HG02588 (cell line): Measurements from ENCODE around the gene MRPS18B.
"Not testable (repeated sequence)": the region's sequence is repeated elsewhere in the genome, so short reads cannot be mapped to it uniquely, and the experiment has no call there.

Experiments
- ATAC-seq: cut with Tn5 transposase; IDR thresholded peaks from one replicate; pipeline ENCODE4 v1.9.1; 2021; ENCODE audit warnings: mild to moderate bottlenecking, moderate library complexity; ENCODE audit not compliant: unreplicated experiment

Gene MRPS18B

GRCh38 chr6:30617565-30618269 lies at the start of gene MRPS18B:
Gene MRPS18B, plus strand, starts transcription at chr6:30617840. Its CDS starts 26 bp downstream, at chr6:30617866.
- peak; percentile 80 for ATAC-seq

GRCh38 chr6:30568245-30568644 lies 49.4 kb upstream of the MRPS18B start:
- no peak for ATAC-seq

DNA sequence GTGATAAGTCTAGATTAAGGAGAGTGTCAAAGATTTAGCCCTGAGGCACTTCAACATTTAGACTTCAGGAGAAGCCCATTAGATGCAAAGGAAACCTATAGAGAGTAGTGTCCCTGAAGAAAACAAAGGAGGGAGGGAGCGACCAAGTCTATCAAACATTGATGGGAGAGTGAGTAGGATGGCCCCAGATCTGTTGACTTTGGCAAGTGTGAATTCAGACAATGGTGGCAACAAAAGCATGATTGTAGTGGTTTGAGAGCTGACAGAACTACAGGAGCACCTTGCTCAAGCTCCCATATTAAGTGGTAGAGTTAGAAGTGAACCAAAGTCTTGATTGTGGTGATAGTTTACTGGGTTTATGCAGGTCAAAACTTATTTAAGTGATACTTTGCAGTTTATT lies 47.4 kb upstream of the MRPS18B start:
- no peak for ATAC-seq

DNA sequence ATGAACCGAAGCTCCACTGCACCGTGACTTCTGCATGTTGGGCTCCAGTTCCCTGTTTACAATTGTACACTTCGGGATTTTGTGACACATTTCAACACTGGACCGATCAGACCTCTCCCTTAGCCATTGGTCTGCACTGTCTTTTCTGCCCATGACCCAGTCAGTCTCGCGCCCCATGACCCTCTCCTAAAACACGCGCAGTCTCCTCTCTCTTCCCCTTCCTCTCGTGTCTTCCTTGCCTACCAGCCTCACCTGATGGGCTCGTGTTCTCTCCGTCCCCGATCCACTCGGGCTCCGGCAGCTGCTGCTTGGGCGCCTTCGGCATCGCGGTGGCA lies 46.9 kb upstream of the MRPS18B start:
- ATAC-seq: peak; percentile 15

DNA sequence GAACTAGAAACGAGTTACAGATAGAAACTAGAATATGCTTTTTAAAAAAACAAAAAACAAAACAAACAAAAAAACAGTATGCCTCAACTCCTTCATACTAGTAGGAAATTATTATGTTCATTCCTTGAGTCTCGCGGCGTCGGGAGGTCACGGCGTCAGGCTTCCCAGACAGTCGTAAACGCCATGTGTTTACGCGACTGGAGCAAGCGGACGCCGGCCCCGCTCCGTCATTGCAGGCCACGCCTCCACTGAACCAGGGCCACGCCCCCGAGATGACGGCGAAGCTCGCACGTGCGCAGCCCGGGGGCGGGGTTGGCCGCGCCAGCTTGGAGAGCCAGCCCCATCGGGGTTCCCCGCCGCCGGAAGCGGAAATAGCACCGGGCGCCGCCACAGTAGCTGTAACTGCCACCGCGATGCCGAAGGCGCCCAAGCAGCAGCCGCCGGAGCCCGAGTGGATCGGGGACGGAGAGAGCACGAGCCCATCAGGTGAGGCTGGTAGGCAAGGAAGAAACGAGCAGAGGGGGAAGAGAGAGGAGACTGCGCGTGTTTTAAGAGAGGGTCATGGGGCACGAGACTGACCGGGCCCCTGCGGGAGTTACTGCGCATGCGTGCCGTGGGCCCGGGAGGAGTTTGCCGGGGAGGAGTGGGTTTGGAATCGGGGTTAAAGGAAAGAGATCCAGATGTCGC lies 46.4 kb upstream of the MRPS18B start, which contains the start of gene ABCF1:
Gene ABCF1, plus strand, starts transcription at position 368 of the 687 bp plus-strand sequence. Its CDS starts 46 bp downstream, at position 414.
- peak; percentile 91 for ATAC-seq

GRCh38 chr6:30571762-30572082 lies 45.9 kb upstream of the MRPS18B start:
- no peak for ATAC-seq

DNA sequence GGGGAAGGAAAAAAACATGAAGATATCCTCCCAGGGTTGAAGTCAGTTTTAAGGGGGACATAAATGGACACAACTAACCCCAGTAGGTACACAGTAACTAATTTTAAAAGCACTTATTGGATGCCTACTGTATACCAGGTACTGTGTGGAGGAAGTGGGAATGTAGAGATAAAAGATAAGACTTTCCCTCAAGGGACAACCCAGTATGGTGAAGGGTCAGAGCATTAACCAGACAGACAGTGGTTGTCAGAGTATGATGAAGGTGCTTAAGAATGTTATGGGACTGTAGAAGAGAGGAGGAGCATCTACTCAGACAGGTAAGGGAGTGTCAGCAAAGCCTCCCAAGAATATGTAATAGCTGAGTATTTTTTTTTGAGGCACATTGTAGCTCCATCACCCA lies 45.5 kb upstream of the MRPS18B start:
- no peak for ATAC-seq

- no peak for ATAC-seq
These were observed 44.5 kb upstream of the MRPS18B start for GRCh38 chr6:30573113-30573512.

DNA sequence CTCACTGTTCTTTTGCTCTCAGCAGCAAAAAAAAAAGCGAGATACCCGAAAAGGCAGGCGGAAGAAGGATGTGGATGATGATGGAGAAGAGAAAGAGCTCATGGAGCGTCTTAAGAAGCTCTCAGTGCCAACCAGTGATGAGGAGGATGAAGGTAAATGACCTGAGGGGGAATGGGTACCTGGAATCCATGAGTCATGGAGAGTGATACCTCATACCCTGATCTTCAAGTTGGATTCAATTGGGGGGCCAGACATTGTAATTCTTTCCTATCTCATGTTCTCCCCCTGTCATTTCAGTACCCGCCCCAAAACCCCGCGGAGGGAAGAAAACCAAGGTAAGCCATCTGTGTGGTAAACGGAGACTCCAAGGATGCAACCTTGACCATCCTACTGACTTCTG lies 39.6 kb upstream of the MRPS18B start:
- ATAC-seq: no peak

GRCh38 chr6:30583921-30584320 lies 33.7 kb upstream of the MRPS18B start:
- ATAC-seq: no peak

DNA sequence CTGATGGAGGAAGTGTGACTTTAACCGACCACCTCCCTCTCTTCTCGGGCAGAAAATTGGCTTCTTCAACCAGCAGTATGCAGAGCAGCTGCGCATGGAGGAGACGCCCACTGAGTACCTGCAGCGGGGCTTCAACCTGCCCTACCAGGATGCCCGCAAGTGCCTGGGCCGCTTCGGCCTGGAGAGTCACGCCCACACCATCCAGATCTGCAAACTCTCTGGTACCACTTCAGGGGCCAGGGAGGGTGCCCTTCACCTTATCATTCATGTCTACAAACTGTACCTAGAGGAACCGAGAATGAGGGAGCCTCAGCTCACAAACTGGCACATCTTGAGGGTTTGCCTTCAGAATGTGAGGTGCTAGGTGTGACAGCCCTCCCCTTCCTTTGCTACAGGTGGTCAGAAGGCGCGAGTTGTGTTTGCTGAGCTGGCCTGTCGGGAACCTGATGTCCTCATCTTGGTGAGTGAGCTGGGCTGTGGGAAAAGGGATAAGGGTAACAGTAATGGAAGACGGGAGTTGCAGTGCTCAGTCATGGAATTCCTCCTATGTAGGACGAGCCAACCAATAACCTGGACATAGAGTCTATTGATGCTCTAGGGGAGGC lies 27.8 kb upstream of the MRPS18B start:
- no peak for ATAC-seq

- ATAC-seq: no peak
These were observed 27.1 kb upstream of the MRPS18B start for GRCh38 chr6:30590509-30590908.

DNA sequence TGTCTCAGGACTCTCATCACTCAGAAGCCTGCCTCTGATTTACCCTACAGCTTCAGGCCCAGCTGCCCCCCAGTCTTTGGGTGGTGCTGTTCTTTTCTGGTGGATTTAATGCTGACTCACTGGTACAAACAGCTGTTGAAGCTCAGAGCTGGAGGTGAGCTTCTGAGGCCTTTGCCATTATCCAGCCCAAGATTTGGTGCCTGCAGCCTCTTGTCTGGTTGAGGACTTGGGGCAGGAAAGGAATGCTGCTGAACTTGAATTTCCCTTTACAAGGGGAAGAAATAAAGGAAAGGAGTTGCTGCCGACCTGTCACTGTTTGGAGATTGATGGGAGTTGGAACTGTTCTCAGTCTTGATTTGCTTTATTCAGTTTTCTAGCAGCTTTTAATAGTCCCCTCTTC lies 26.6 kb upstream of the MRPS18B start:
- ATAC-seq: no peak

- ATAC-seq: no peak
These were observed 25.4 kb upstream of the MRPS18B start for GRCh38 chr6:30592287-30592686.

DNA sequence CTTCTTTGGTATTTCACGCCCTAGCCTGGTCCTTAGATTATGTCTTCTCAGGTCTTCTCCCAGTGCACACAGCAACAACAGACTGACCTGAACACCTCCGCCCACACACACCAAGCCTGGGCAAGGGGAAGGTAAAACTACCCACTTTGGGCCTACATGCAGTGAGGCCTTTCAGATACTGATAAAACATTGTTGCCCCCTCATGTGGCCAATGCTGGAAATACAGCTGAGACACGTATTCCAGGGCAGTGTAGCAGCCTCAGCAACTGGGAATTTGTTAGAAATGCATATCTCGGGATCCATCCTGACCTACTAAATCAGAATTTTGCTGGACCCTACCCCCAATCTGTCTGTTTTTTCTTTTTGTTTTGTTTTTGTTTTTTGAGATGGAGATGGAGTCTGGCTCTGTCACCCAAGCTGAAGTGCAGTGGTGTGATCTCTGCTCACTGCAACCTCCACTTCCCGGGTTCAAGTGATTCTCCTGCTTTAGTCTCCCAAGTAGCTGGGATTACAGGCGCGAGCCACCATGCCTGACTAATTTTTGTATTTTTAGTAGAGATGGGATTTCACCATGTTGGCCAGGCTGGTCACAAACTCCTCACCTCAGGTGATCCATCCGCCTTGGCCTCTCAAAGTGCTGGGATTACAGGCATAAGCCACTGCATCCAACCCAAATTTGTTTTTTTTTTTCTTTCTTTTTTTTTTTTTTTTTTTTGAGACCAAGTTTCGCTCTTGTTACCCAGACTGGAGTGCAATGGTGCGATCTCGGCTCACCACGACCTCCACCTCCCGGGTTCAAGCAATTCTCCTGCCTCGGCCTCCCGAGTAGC lies 20.1 kb upstream of the MRPS18B start:
- ATAC-seq: not testable (repeated sequence)

DNA sequence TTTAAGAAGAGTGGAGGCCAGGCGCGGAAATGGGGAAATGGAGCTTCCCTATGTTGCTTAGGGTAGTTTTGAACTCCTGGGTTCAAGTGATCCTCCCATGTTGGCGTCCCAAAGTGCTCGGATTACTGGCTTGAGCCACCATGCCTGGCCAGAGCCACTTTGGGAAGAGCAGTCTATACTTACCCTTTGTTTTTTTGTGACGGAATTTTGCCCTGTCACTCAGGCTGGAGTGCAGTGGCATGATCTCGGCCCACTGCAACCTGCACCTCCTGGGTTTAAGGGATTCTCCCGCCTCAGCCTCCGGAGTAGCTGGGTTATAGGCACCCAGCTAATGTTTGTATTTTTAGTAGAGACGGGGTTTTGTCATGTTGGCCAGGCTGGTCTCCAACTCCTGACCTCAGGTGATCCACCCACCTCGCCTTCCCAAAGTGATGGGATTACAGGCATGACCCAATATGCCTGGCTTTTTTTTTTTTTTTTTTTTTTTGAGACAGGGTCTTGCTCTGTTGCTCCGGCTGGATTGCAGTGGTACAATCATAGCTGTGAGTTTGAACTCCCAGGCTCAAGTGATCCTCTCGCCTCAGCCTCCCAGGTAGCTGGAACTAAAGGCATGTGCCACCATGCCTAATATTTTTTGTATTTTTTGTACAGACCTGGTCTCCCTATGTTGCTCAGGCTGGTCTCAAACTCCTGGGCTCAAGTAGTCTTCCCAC lies 18.6 kb upstream of the MRPS18B start:
- ATAC-seq: no peak

- no peak for ATAC-seq
These were observed 17.9 kb upstream of the MRPS18B start for GRCh38 chr6:30599625-30600324.

DNA sequence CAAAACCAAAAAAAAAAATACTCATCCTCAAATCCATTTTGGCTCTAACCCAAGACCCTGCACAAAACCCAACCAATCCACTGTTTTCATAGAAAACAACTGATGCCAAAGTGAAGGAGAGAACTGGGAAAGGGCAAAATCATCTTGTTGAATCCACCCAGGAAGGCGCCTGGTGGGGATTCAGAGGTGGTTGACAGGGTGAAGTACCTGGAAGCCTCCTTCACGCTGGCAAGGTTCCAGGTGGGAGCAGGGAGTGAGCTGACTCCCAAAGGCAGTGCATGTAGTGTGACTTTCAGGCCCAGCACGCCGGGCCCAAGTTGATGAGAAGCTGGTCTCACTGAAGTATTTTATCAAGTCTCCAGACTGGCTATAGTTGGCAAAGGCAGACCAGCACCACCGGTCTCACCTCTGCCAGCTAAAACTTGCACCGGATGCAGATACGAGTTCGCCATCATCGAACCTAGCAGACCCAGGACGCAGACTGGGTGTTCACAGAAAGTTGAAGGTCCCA lies 17.1 kb upstream of the MRPS18B start:
- no peak for ATAC-seq

GRCh38 chr6:30601436-30601814 lies 16.2 kb upstream of the MRPS18B start:
- no peak for ATAC-seq
